K562 (cell line): ENCODE data around the gene CRPPA. TPM values are rescaled to one million over a fixed set of nuclear protein-coding genes. Genes with fewer than 3 reads are reported as not detected.

Experiments
- CBFA2T2 ChIP-seq: fragments of 450-650 bp; conservative IDR thresholded peaks from 2 replicates; pipeline ENCODE4 v1.6.1; 2017; ENCODE audit warnings: mild to moderate bottlenecking
- ETV1 ChIP-seq: fragments of 450-650 bp; conservative IDR thresholded peaks from 2 replicates; pipeline ENCODE4 v1.6.1; 2016; ENCODE audit warnings: missing genetic modification characterization, control low read depth, low read depth, missing compliant biosample characterization
- L3MBTL2 ChIP-seq: fragments of 450-650 bp; IDR thresholded peaks from 2 replicates; pipeline ENCODE4 v1.6.1; 2016; ENCODE audit warnings: mild to moderate bottlenecking, moderate library complexity
- NR2C2 ChIP-seq, 2 experiments: fragments of 200-800 bp in 1 of 2; sonication (Bioruptor generic) in 1 of 2; sonication (generic) in 1 of 2; formaldehyde crosslinking in 1 of 2; IDR thresholded peaks; 2 replicates each; pipeline versions ENCODE4 v1.6.1 to v1.8.0; 2016 to 2022; ENCODE audit warnings: mild to moderate bottlenecking in 1 of 2, missing compliant biosample characterization in 1 of 2, missing genetic modification characterization in 1 of 2, missing genetic modification reagents in 1 of 2
- PHF8 ChIP-seq: fragments of 200-600 bp; sonication (generic); IDR thresholded peaks from 2 replicates; pipeline ENCODE4 v1.6.1; 2012; ENCODE audit warnings: mixed run types, mild to moderate bottlenecking, inconsistent platforms, low read length, moderate library complexity, borderline replicate concordance
- RBFOX2 ChIP-seq: fragments of 200-400 bp; formaldehyde crosslinking; IDR thresholded peaks from 2 replicates; pipeline ENCODE4 v1.6.1; 2017; ENCODE audit warnings: low read depth, mild to moderate bottlenecking, low read length, moderate library complexity
- RBM17 ChIP-seq: fragments of 200-400 bp; formaldehyde crosslinking; IDR thresholded peaks from 2 replicates; pipeline ENCODE4 v1.6.1; 2017; ENCODE audit warnings: low read depth, mild to moderate bottlenecking, low read length, borderline replicate concordance
- SIN3A ChIP-seq, 2 experiments: fragments of 150-350 bp in 1 of 2; IDR thresholded peaks; 2 replicates each; pipeline ENCODE4 v1.6.1; 2011 to 2016; ENCODE audit warnings: borderline replicate concordance in 2 of 2, low read depth in 2 of 2, low read length in 2 of 2, mild to moderate bottlenecking in 2 of 2, moderate library complexity in 2 of 2; ENCODE audit not compliant: control insufficient read depth in 1 of 2
- TCF3 ChIP-seq: sonication (generic); formaldehyde crosslinking; IDR thresholded peaks from 2 replicates; pipeline ENCODE4 v1.4.0; 2020; ENCODE audit warnings: mild to moderate bottlenecking, missing genetic modification reagents
- TFAP4 ChIP-seq: sonication (generic); formaldehyde crosslinking; IDR thresholded peaks from 2 replicates; pipeline ENCODE4 v1.8.0; 2022; ENCODE audit warnings: missing genetic modification reagents, mild to moderate bottlenecking, moderate library complexity, borderline replicate concordance
- YY1 ChIP-seq, 3 experiments: IDR thresholded peaks; 2 replicates each; pipeline ENCODE4 v1.6.1; 2011; ENCODE audit warnings: low read length in 2 of 3, mild to moderate bottlenecking in 2 of 3, moderate library complexity in 2 of 3, borderline replicate concordance in 1 of 3, control low read depth in 1 of 3, low read depth in 1 of 3; ENCODE audit not compliant: insufficient read depth in 3 of 3, insufficient replicate concordance in 2 of 3, control insufficient read depth in 1 of 3, insufficient read length in 1 of 3; ENCODE audit errors: extremely low read depth in 1 of 3
- ZBTB11 ChIP-seq, 3 experiments: fragments of 200-800 bp in 1 of 3; fragments of 250-450 bp in 1 of 3; fragments of 450-650 bp in 1 of 3; sonication (Bioruptor Pico) in 1 of 3; sonication (Bioruptor generic) in 1 of 3; formaldehyde crosslinking in 1 of 3; IDR thresholded peaks; 2 replicates each; pipeline versions ENCODE4 v1.6.1 to v1.8.0; 2016 to 2022; ENCODE audit warnings: mild to moderate bottlenecking in 2 of 3, missing genetic modification characterization in 2 of 3, missing compliant biosample characterization in 1 of 3, moderate library complexity in 1 of 3
- ZBTB7A ChIP-seq: IDR thresholded peaks from 2 replicates; pipeline ENCODE4 v1.6.1; 2011; ENCODE audit warnings: low read depth, mild to moderate bottlenecking, low read length, moderate library complexity, borderline replicate concordance; ENCODE audit not compliant: control insufficient read depth
- ZEB2 ChIP-seq: fragments of 450-650 bp; IDR thresholded peaks from 2 replicates; pipeline ENCODE4 v1.6.1; 2016
- ZFP30 ChIP-seq: fragments of 250-450 bp; sonication (Bioruptor Pico); IDR thresholded peaks from 2 replicates; pipeline ENCODE4 v1.8.0; 2022; ENCODE audit warnings: moderate library complexity, mild to moderate bottlenecking, inconsistent platforms, borderline replicate concordance
- ZFX ChIP-seq: sonication (generic); formaldehyde crosslinking; IDR thresholded peaks from 2 replicates; pipeline ENCODE4 v1.8.0; 2022; ENCODE audit warnings: mild to moderate bottlenecking, missing genetic modification reagents, moderate library complexity
- ZKSCAN8 ChIP-seq: fragments of 200-800 bp; sonication (Bioruptor generic); IDR thresholded peaks from 2 replicates; pipeline ENCODE4 v1.6.1; 2016; ENCODE audit warnings: missing genetic modification characterization, missing compliant biosample characterization
- ZNF23 ChIP-seq: fragments of 250-450 bp; sonication (Bioruptor Pico); IDR thresholded peaks from 2 replicates; pipeline ENCODE4 v1.4.0; 2020; ENCODE audit warnings: mild to moderate bottlenecking
- ZNF274 ChIP-seq: IDR thresholded peaks from 2 replicates; pipeline ENCODE4 v1.6.1; 2011; ENCODE audit warnings: low read depth, mild to moderate bottlenecking, low read length, moderate library complexity, borderline replicate concordance
- ZNF445 ChIP-seq: fragments of 250-450 bp; sonication (Bioruptor Pico); IDR thresholded peaks from 2 replicates; pipeline ENCODE4 v1.4.0; 2020; ENCODE audit warnings: low read depth, mild to moderate bottlenecking, moderate library complexity
- ZNF586 ChIP-seq: fragments of 450-650 bp; formaldehyde crosslinking; conservative IDR thresholded peaks from 2 replicates; pipeline ENCODE4 v1.4.0; 2020; ENCODE audit warnings: mild to moderate bottlenecking, moderate library complexity
- polyA plus RNA-seq, 8 experiments: library from polyadenylated mRNA; depleted of rRNA in 4 of 8; stranded (reverse) in 5 of 8; unstranded in 3 of 8; fragments of >200 nt; fragmentation: Nextera tagmentation in 2 of 8; fragmentation: Illumina TruSeq in 1 of 8; extraction: Ambion mirVana in 2 of 8; extraction: Trizol in 1 of 8; gene quantifications; 2 replicates each; pipeline versions ENCODE4 v1.2.1 to v1.2.3, GENCODE V29; 2011 to 2014; ENCODE audit warnings: inconsistent platforms in 1 of 8, missing spikeins in 1 of 8
- total RNA-seq, 7 experiments: library from RNA; depleted of rRNA in 6 of 7; stranded (reverse); fragments of >200 nt in 6 of 7; fragmentation: Illumina TruSeq in 2 of 7; extraction: Trizol in 2 of 7; gene quantifications; 2 replicates each; pipeline versions ENCODE4 v1.2.1 to v1.2.3, GENCODE V29; 2011 to 2021; ENCODE audit warnings: low replicate concordance in 1 of 7

The CRPPA gene
- total and polyA plus RNA-seq, 9 of the 15 experiments (the other 6 are each of a cell fraction or from before 2014, with no cell fraction given), result 3.9 to 14.4 (median 7.8) TPM

DNA sequence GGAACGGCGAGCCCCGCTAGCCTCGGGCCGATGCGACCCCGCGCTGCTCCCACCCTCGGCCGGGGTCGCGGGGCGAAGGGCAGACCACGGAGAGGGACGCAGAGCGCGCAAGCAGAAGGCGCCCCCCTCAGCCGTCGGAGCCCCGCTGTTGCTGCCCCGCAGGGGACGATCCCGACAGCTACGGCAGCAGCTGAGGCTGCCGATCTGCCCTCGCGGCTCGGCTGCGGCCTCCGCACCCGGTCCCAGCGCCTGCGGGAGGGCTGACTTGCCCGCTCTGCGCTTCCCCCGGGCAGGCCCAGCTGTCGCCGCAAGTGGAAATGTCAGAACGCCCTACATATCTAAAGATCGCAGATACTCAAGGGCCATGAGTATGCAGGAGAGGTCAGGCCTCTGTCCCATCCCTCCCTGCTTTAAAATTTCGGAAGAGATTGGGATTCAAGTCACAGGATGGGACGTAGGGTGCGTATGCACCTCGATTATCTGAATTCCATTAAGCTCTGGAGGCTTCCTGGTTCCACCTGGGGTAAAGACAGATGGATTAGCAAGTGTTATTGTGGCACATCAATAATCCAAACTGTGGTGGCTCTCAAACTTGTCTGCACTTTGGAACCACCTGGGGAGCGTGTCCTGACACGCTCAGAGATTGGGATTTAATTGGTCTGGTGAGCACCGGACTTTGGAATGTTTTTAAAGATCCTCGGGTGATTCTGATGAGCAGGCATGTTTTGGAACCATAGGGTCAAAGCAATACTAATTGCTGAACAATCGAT is at the start of gene CRPPA (continued):
- TF ChIP-seq ZKSCAN8 (CRISPR knock-in tag), result 0 out of 2 replicates have a peak, but pooled peaks have one; percentile 59
- no peak for TF ChIP-seq ZNF274
- no peak for TF ChIP-seq ZEB2
- TF ChIP-seq CBFA2T2, result peak; percentile 56
- TF ChIP-seq ZNF586 (CRISPR knock-in tag), result no peak
- peak; percentile 32; the same call in 1 of the 2 replicates for TF ChIP-seq L3MBTL2
- no peak for TF ChIP-seq ZNF445 (CRISPR knock-in tag)
- TF ChIP-seq ZFP30 (CRISPR knock-in tag), result no peak
- TF ChIP-seq NR2C2 (CRISPR knock-in tag; IDR thresholded peaks at IDR 0.05), result peak; percentile 76; the same call in 1 of the 2 replicates
- peak; percentile 79 for TF ChIP-seq NR2C2 (tag; IDR thresholded peaks at IDR 0.05)
- TF ChIP-seq SIN3A (IDR thresholded peaks at IDR 0.05; ENCODE audit: borderline replicate concordance in 2 of 2, control insufficient read depth in 1 of 2, low read depth in 2 of 2, low read length in 2 of 2), result peak in 1 of 2 experiments; percentile 72; a peak in 1 of 4 replicates
- TF ChIP-seq ZFX (CRISPR knock-in tag), result peak; percentile 58
- no peak for TF ChIP-seq ZNF23
- 0 out of 2 replicates have a peak, but pooled peaks have one; percentile 7 for TF ChIP-seq ETV1 (tag)
- peak; percentile 91 for TF ChIP-seq TFAP4 (CRISPR knock-in tag)
- peak; percentile 53; the same call in 1 of the 2 replicates for TF ChIP-seq PHF8
- peak; percentile 15; the same call in 1 of the 2 replicates for TF ChIP-seq RBFOX2
- peak in 1 of 3 experiments; percentile 34 for TF ChIP-seq YY1 (IDR thresholded peaks at IDR 0.05; ENCODE audit: borderline replicate concordance in 1 of 3, control insufficient read depth in 1 of 3, extremely low read depth in 1 of 3, insufficient read depth in 3 of 3, insufficient read length in 1 of 3, insufficient replicate concordance in 2 of 3, low read depth in 1 of 3, low read length in 2 of 3)
- no peak for TF ChIP-seq RBM17
- peak; percentile 40; the same call in 1 of the 2 replicates for TF ChIP-seq ZBTB7A
- TF ChIP-seq TCF3 (CRISPR knock-in tag), result peak; percentile 71
- TF ChIP-seq ZBTB11 (CRISPR knock-in tag; IDR thresholded peaks at IDR 0.05), result peak in 1 of 3 experiments; percentile 14; a peak in 1 of 6 replicates
